Lower leg skin (tissue), 3 donors: ENCODE results near the gene ARID1B.

Experiments
- CTCF ChIP-seq, 3 donors: fragments of 450-650 bp; IDR thresholded peaks; one replicate each; pipeline ENCODE4 v1.5.1; 2016; ENCODE audit warnings: antibody characterized with exemption in 3 of 3, mild to moderate bottlenecking in 3 of 3, moderate library complexity in 2 of 3
- POLR2A ChIP-seq, 2 donors: fragments of 450-650 bp; IDR thresholded peaks; one replicate each; pipeline ENCODE4 v1.6.1; 2016 to 2017; ENCODE audit warnings: antibody characterized with exemption in 2 of 2, mild to moderate bottlenecking in 1 of 2, moderate library complexity in 1 of 2

GRCh38 chr6:156846845-156847599 lies 69.8 kb downstream of the ARID1B start:
- no peak for TF ChIP-seq CTCF (IDR thresholded peaks at IDR 0.05)
- no peak for TF ChIP-seq POLR2A (IDR thresholded peaks at IDR 0.05)
